H1 (cell line): Measurements from ENCODE around the gene KIAA1755. TPM values are rescaled to one million over a fixed set of nuclear protein-coding genes. Genes with fewer than 3 reads are reported as not detected.

Experiments
- CBX8 ChIP-seq: fragments of 300-800, 300-1000 bp; sonication (generic); IDR thresholded peaks from 2 replicates; pipeline ENCODE4 v1.7.1; 2016; ENCODE audit warnings: low read depth, low read length, borderline replicate concordance
- NANOG ChIP-seq: IDR thresholded peaks from 2 replicates; pipeline ENCODE4 v1.6.1; 2011; ENCODE audit warnings: low read length, low read depth, mild to moderate bottlenecking, inconsistent platforms; ENCODE audit not compliant: insufficient read depth, poor library complexity, severe bottlenecking
- SAP30 ChIP-seq: fragments of 300-600 bp; sonication (generic); IDR thresholded peaks from 2 replicates; pipeline ENCODE4 v1.7.1; 2012; ENCODE audit warnings: low read length, moderate library complexity, mild to moderate bottlenecking, inconsistent platforms; ENCODE audit not compliant: insufficient read depth, insufficient replicate concordance
- SP2 ChIP-seq: IDR thresholded peaks from 2 replicates; pipeline ENCODE4 v1.6.1; 2012; ENCODE audit warnings: mild to moderate bottlenecking, low read length, inconsistent platforms
- SUZ12 ChIP-seq: fragments of 200-600 bp; sonication (generic); IDR thresholded peaks from 2 replicates; pipeline ENCODE4 v1.6.1; 2012; ENCODE audit warnings: mild to moderate bottlenecking, inconsistent platforms, low read length, moderate library complexity, mixed read lengths
- TAF7 ChIP-seq: optimal IDR thresholded peaks from 2 replicates; pipeline ENCODE3; 2011; ENCODE audit warnings: low read depth, mild to moderate bottlenecking, inconsistent platforms, low read length, moderate library complexity, borderline replicate concordance
- YY1 ChIP-seq: IDR thresholded peaks from 2 replicates; pipeline ENCODE4 v1.6.1; 2011; ENCODE audit warnings: low read depth, mild to moderate bottlenecking, low read length
- polyA plus RNA-seq, 7 experiments: library from polyadenylated mRNA; depleted of rRNA in 3 of 7; stranded (reverse) in 5 of 7; unstranded in 2 of 7; fragments of >200 nt in 5 of 7; fragments of 200-250 nt in 2 of 7; gene quantifications; 1 replicate in 5 of 7; 2 replicates in 1 of 7; 4 replicates in 1 of 7; pipeline versions ENCODE4 v1.2.1 to v1.2.3, GENCODE V29; 2011 to 2013; ENCODE audit warnings: missing spikeins in 2 of 7, mixed read lengths in 2 of 7
- total RNA-seq: library from RNA; stranded (reverse); fragmentation: NEBNext Ultra II Directional; extraction: Animal tissue kit (Norgen Biotek cat#: 25700); gene quantifications from 2 replicates; pipeline ENCODE4 v1.2.1, GENCODE V29; 2021

Gene KIAA1755
- total and polyA plus RNA-seq, 2 of the 8 experiments (the other 6 are each of a cell fraction or from before 2014, with no cell fraction given) = 0.23 TPM; not detected in 1

DNA sequence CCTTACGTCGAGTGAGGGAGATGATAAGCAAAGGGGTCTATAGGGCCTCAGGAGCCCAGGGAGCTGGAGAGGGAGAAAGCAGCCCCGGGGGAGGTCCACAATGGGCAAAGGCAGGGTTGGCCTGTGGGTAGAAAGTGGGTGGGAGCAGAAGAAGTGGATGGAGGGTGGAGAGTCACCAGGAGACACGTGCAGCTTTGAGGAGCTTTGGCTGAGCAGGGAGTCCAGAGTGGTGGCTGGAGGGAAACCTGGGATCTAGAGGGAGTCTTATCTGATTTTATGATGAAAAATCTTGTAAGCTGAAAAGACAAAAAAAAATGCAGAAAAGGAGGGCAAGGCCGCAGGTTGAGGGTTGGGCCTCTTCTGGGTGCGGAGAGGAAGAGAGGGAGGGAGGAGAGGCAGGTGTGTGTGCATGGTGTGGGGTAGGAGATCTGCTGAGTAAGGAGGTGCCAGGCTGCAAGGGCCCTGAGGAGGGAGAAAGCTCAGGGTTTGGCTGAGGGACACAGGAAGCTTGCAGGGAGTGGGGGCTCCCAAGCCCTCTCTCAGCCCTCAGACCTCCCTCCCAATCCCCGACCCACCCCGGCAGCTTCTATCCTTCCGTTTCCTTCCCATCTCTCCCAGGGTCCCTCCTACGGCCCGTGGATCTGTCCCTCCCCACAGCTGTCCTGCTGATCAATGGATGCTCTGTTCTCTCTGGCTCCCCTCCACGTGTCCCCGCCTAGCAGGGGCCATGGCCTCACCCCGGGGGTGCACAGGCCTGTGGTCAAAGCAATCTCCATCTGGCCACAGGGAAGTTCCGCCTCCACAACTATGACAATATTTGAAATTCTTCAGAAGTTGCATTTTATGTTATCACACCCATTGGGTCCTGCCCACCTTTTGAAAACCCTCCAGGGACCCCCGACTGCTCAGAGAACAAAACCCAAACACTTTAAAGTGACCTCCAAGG is 26.3 kb upstream of the KIAA1755 start (continued):
- TF ChIP-seq CBX8 = no peak
- no peak for TF ChIP-seq SUZ12
- no peak for TF ChIP-seq SAP30
- TF ChIP-seq TAF7 = no peak
- no peak for TF ChIP-seq SP2
- TF ChIP-seq NANOG = no peak
- no peak for TF ChIP-seq YY1
